Adrenal gland (tissue), 5 donors: Measurements from ENCODE around the gene NDUFAF8.

Experiments used
- POLR2A ChIP-seq, 2 donors: fragments of 450-650 bp; IDR thresholded peaks; one replicate each; pipeline ENCODE4 v1.6.1; 2017; ENCODE audit warnings: antibody characterized with exemption in 2 of 2, mild to moderate bottlenecking in 2 of 2, moderate library complexity in 1 of 2
- TF ChIP-seq, protein P1 (sequence below), 6 experiments: fragments of 450-650 bp in 4 of 6; fragments of 200-600 bp in 2 of 6; sonication (generic) in 1 of 6; IDR thresholded peaks; 1 replicate in 5 of 6; 2 replicates in 1 of 6; pipeline versions ENCODE4 v1.5.1 to v1.8.0; 2016 to 2021; ENCODE audit warnings: antibody characterized with exemption in 6 of 6, mild to moderate bottlenecking in 2 of 6, moderate library complexity in 1 of 6
- donor health status: DM: no; HTN: no; CAD: no.

DNA sequence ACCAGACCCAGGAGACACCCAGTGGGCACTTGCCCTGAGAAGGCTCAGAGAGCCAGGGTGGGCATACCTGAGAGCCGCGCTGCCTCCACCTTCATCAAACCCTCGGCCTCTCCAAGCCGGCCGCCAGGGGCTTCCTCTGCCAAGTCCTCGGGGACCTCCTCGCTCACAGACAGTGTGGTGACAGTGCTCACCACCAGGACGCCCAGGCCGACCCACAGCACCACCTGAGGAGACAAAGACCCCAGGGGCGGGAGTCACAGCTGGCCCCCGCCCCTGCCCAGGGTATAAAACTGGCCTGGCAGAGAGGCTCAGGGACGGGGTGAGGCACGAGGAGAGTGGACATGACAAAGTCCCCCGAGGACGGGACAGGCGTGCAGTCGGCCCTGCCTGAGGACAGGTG, 21.1 kb downstream of the NDUFAF8 start:
- TF ChIP-seq, protein P1, sequence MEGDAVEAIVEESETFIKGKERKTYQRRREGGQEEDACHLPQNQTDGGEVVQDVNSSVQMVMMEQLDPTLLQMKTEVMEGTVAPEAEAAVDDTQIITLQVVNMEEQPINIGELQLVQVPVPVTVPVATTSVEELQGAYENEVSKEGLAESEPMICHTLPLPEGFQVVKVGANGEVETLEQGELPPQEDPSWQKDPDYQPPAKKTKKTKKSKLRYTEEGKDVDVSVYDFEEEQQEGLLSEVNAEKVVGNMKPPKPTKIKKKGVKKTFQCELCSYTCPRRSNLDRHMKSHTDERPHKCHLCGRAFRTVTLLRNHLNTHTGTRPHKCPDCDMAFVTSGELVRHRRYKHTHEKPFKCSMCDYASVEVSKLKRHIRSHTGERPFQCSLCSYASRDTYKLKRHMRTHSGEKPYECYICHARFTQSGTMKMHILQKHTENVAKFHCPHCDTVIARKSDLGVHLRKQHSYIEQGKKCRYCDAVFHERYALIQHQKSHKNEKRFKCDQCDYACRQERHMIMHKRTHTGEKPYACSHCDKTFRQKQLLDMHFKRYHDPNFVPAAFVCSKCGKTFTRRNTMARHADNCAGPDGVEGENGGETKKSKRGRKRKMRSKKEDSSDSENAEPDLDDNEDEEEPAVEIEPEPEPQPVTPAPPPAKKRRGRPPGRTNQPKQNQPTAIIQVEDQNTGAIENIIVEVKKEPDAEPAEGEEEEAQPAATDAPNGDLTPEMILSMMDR (IDR thresholded peaks at IDR 0.05) = no peak
- no peak for TF ChIP-seq POLR2A (IDR thresholded peaks at IDR 0.05)
